CD4-positive, alpha-beta T cell treated with Interferon gamma for 1 hour (primary cell): ENCODE data around the gene SLC48A1.

ENCODE experiments used
- DNase-seq: peaks from one replicate; pipeline ENCODE4 v3.0.0-alpha.2; 2020

The SLC48A1 gene

GRCh38 chr12:47744778-47745436 is 28.1 kb upstream of the SLC48A1 start:
- DNase-seq = no peak

- DNase-seq = no peak
These were observed 27.5 kb upstream of the SLC48A1 start for GRCh38 chr12:47745485-47746041.

DNA sequence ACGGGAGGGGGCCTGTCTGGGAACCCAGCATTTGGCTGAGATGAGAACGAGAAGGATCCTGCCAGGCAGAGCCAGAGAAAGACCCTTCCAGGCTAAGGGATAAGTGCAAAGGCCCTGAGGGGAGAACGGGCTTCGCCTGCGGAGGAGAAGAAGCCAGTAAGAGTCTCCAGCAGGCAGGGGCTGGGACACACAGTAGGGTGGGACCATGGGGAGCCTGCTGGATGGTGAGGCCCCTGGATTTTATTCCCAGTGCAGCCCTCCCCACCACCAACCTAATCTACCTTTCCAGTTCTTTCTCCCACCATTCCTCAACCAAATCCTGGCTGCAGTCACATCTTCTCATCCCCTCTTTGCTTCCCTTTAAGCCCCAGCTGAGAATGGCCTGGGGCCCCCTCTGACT is 27.0 kb upstream of the SLC48A1 start:
- DNase-seq = no peak

DNA sequence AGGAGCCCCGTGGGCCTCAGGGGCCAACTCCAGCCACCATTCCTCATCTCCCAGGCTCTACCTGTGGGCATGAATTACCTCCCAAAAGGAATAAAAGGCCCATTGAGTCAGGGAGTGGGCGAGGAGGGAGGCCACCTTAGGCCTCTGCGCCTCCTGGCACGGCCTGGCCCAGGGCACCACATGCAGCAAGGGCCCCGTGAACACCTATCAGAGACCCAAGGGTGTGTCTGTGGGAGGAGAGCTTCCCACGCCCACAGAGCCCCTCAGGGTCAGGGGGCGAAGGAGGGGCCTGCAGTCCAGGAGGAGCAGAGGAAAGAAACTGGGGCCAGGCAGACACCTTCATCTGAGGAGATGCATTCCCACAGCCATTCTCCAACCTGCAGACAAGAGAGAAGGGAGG is 26.5 kb upstream of the SLC48A1 start:
- DNase-seq = no peak

- no peak for DNase-seq
These were observed 25.9 kb upstream of the SLC48A1 start for GRCh38 chr12:47747126-47747525.

- DNase-seq = no peak
These were observed 25.2 kb upstream of the SLC48A1 start for GRCh38 chr12:47747596-47748506.

- no peak for DNase-seq
These were observed 24.6 kb upstream of the SLC48A1 start for GRCh38 chr12:47748507-47748828.

- no peak for DNase-seq
These were observed 24.1 kb upstream of the SLC48A1 start for GRCh38 chr12:47748899-47749298.

DNA sequence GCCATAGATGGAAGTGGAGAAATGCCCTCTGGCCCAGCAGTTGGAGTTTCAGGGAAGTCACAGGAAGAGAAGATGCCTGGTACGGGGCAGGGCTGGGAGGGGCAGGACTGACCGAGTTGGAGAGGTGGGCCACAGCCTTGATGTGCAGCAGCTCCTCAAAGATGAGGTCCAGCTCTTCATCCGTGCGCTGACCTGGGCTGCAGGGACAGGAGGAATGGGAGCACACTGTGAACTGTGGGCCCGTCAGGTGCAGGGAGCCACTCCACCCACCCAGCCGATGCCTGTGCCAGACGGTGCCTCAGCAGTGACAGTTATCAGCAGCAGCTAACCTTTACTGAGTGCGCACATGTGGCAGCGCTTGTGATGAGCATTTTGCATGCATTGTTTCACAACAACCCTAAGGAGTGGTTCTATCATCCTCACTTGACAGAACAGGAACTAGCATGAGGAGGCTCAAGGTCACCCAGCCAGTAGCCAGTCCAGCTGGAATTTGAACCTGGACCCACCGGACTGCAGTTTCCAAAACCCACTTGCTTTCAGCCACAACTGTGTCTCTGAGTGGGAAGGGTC is 22.7 kb upstream of the SLC48A1 start:
- DNase-seq = no peak

DNA sequence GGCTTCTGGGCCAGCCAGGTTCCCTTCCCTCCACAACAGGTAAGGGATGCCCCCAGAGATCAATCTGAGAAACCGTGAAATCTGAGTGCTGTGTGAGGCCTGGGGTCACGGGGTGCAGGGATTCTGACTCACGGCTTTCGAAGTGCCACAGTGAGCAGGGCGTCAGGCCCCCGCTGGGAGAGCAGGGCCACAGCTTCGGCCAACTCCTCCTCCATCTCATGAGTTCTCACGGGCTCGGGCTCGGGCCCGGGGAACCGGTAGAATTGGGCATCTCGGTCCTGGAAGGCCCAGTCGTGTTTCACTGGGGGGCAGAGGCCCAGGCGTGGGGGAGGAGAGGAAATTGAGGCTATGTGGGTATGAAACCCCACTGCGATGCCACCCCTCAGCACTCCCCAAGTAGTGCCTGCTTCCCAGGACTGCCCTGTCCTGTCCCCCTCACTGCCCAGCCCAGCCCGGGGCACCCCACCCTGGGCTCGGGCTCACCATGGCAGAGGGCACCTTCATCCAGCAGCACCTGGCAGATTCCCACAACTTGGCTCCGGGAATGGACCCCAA is 22.0 kb upstream of the SLC48A1 start:
- no peak for DNase-seq

GRCh38 chr12:47751561-47751960 is 21.5 kb upstream of the SLC48A1 start:
- DNase-seq = no peak

DNA sequence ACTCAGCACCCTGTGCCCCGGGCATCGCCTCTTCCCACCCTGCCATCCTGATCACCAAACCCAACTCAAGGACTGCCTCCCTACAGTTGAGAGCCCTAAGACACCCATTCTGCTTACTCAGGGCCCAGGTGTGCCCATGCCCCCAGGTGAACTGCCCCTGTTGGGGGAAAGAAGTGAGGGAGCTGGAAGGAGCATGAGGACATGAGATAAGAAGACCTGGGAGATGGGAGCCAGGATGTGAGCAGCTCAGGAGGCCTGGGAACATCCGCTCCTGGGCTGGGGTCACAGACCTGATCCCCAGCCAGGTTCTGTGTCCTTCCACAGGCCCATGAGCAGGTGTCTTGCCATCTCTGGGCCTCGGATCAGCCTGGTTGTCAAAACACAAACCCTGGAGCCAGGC is 20.9 kb upstream of the SLC48A1 start:
- no peak for DNase-seq

- DNase-seq = no peak
These were observed 20.5 kb upstream of the SLC48A1 start for GRCh38 chr12:47752552-47752951.

DNA sequence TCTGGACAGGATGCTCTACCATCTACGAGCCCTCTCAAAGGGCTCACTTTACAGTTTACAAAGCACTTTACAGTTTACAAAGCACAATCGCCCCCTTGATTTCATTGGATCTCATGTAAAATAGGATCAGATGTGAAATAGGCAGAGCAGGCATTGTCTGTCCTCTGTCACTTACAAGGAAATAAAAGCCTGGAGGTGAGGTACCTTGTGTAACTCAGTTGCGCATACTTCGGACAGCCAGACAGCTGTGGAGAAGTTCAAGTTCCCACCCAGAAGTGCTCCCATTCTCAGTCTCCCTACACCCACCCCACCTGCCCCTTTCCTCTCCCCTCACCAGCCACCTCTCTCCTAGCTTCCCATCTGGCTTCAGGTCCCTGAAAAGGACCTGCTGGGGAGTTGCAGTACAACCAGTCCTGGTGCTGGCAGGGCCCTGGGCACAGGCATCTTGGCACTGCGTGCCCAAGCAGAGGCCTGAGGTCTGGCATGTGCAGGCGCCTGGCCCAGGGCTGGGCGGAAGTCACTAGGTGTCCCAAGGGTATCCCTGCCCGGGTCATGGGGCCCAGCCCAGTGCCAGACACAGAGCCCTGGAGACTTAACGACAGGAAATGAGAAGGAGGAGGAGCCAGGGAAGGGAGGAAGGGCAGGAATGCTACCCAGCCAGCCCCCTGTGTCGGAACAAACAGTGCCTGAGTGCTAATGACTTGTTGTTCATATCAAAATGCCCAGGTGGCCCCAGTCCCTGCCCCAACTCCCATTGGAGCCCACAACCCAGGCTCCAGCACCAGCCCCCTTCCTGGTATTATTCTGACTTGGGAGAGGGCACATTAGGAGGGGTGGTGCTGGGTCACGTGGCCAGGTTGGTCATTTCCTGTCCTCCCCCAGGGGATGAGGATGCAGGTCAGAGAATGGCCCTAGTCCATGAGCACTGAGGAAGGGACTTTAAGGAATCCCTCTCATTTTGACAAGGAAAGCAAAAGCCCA is 19.7 kb upstream of the SLC48A1 start:
- DNase-seq = no peak

GRCh38 chr12:47754126-47754525 is 18.9 kb upstream of the SLC48A1 start:
- no peak for DNase-seq

DNA sequence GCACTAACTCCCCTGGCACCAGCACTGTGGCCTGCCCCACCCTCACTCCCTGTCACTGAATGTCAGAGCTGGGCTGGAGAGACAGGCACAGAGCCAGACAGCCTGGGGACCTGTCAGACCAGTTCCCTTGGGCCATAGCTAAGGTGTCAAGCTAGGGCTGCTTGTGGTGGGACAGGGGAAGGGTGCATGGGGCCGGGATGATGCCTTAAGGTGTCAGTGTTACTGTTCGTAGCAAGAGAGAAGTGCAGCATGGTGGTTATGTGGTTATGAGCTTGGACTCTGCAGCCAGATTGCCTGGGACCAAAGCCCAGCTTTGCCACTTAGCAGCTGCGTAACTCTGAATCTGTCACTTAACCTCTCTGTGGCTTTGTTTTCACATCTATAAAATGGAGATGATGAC is 18.2 kb upstream of the SLC48A1 start:
- DNase-seq = no peak

DNA sequence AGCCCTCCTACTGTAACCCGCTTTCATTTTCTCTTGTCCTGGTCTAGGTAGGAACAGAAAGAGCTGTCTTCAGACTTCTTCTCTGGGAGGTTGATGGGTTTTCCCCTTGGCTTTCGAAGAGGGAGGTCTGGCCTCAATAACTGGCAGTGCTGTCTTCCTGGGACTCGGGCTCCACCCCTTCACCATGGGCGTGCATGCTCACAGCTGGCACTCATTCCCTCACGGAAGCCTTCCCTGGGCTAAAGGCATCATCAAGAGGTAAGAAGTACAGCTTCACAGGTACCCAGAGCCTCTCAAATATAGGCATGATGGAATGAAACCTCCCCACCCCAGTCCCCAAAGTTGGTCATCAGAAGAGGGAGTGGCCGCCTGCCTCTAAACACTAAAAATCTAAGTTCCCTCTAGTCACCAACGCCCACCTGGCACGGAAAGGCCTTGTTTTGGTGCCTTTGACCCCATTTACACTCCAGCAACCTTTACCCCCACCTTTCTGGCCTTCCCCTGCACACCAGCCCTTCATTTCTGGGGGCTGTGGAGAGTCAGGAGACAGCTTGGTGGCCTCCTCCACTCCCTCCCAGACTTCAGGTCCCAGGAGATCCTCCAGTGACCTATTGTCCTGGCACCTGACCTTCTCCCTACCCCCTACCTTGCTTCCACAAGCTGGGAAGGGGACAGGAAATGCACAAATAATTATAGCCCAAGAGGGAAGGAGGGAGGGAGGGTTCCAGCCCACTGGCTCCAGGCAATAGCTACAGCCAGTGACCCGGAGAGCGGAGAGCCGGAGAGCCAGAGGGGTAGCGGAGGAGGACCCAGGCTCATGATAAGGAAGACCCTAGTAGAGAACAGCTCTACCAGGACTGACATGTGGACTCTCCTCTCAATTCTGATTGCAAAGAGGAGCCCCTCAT is 17.1 kb upstream of the SLC48A1 start:
- no peak for DNase-seq

DNA sequence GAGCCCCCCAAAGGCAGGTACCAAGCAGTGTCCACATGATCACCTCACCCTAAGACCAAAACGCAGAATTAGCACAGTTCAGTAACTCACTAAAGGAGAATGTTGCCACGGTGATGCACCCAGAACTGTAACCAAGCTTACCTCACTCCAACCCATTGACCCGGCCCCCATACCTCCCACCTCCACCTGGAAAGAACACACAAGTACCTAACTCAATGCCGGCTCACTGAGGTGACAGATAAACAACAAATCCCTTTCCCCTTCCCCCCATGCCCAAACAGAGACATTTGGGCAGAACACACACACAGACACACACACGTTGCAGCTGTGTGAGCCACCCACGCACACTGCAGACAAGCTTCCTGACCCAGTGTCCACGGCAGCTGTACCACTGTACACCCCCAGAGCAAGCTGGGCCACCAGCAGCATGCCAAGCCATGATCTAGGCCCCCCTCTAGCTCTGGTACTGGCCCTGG is 15.6 kb upstream of the SLC48A1 start:
- DNase-seq = no peak

DNA sequence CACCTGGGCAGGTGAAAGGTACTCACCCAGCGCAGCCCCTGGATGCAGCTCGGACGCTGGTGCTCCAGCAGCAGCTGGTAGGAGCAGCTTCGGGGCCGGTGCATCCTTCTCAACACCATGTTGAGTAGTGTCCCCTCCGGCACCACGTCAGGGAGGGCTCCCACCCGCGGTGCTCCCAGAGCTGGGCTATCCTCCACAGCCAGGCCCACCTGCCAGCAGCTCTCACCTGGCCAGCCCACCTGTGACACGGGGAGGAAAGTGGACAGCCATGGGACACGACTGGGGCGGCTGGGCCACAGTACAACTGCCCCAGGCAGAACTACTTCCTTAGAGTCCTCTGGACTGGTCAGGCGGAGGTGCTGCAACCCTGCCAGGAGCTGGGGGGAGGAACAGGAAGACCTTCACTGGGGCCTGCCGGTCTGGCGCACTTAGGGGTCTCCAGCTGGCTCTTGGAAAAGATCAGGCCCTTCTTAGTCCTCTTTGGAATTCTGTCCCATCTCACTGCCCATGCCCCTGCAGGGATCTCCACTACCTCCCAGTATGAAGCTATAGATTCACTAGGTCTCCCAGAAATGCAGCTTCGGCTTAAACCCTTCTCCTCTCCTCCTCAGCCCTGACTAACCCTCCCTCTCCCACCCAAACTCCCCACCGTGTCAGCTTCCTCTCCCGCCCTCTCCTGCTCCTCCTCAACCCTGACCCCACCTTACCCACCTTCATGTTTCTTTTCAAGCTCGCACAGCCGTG is 15.0 kb upstream of the SLC48A1 start:
- DNase-seq = no peak

DNA sequence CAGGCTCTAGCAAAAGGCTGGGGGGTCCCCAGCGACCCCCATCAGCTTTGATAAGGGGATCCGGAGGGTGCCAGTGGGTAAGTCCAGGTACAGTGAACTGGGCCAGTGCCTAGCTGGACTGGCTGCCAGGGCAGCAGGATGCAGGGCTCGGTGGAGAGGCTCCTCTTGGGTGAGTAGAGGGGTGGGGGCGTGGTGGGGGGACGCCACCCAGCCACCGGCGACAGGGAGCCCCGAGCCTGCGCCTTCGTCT is 14.5 kb upstream of the SLC48A1 start:
- DNase-seq = no peak
